Hepatic stellate cell (primary cell): Measurements from ENCODE around the gene FREM1.
A peak's percentile ranks its signal among the peaks of the same experiment; 100 is the strongest.

Experiments
- DNase-seq: peaks from one replicate; pipeline ENCODE4 v3.0.0; 2011; ENCODE audit warnings: low spot score

Gene FREM1

DNA sequence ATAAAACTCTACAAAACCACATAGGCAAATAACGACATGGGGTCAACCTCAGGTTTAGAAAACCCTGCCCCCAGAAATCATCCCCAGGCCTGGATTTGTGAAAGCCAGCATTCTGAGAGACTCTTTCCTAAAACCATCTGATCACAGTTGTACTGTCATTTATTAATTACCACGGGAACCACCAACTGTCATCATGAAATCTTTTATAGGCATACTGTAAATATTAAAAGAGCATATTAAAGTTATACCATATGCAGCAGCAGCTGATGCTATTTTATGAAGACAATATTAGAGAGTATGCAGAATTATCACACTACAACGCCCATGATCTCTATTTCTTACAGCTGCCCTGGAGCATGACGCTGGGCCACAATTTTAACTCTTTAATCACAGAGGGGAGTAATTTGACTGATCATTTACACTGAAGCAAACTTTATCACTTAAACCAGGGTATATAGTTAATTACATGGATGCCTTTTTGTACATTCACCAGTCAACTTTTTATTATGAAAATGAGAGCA lies 208.0 kb downstream of the FREM1 start:
- DNase-seq, result no peak

DNA sequence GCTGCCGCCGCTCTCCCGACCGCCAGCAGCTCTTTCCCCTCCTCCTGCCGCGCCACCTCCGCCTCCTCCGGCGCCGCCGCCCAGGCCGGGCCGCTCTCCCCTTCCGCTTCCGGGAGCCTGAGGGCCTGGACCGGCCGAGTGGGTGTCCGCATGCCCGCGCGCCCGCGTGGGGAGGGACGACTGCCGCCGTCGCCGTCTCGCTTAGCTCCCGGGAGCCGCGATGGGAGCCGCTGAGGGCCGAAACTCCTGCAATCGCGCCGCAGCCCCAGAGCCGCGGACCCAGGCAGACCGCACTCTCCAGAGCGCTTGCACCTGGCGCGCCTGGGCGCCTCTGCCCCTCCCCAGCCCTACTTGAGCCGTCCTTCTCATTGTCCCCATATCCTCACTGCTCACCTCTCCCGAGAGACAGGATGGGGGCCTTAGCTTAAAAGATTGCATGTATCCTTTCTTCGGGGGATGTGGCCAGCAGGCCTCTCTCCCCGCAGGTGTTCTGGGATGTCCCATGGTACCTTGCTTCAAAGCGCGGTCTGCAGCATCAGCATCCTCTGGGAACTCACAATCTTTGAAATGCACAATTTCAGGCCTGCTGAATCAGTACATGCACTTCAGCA lies 216.9 kb downstream of the FREM1 start, which contains the start of gene ZDHHC21:
Gene ZDHHC21, minus strand, starts transcription at position 182 of the 611 bp plus-strand sequence. CDS start 19,092 bp downstream, outside the sequence.
- peak; percentile 60 for DNase-seq

DNA sequence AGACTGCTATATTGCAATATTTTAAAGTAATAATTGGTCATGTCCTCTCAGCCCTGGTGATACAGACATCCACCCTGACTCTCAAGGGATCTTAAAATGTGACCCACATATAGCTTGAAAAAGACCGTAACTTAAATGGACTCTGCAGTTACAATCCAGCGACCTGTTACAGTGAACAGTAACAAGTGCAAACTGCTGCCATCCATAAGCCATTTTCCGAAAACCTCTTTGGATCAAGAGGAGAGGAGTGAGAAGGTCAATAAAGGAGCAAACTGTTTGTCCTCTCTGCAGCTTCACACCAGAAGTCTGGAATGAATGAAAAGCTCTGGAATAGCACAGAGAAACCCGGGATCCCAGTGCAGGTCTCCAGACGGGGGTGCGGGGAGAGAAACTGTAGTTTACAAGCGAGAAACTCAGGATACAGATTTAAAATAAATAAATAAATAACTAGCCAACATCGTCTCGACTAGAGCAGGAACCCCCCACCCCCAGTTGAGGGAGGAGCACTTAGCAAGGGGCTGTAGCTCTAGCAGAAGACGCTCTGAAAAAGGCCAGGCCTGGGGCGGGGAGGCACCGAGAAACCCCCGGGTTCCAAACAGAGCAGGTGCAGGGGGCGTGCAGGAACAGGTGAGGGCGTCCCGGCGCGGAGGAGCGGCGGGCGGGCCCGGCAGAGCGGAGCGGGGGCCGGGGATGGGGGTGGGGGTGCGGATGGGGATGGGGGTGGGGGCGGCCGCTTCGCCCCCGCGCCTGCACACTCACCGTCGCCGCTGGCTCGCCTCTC lies 217.6 kb downstream of the FREM1 start:
- DNase-seq, result peak; percentile 9

DNA sequence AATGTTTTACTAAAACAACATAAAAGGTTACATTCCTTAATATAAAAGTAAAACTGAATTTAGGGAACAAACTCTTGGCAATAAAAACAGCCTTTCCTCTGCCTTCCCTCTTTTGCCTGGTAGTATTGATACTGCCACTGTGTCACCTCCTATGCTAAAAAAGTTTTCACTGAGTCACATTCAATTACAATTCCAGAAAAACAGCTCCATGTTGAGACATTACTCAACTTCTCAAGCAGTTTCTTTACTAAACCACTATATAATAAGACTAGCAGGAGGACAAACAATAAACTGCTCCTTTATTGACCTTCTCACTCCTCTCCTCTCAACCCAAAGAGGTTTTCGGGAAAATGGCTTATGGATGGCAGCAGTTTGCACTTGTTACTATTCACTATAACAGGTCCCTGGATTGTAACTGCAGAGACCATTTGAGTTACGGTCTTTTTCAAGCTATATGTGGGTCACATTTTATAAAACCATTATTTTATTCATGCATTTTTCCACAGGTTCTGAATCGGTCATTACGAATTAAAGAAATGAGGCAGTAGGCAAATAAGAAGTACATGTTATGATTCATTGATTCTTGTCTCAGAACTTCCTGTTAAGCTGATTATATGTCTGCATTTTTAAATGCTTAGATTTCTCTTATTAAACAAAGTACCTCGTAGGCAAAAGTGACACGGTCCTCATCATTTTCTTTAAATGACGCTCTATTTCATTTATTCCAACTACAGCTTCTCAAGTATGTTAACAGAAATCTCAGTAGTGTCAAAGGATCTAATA lies 219.1 kb downstream of the FREM1 start:
- DNase-seq, result no peak

DNA sequence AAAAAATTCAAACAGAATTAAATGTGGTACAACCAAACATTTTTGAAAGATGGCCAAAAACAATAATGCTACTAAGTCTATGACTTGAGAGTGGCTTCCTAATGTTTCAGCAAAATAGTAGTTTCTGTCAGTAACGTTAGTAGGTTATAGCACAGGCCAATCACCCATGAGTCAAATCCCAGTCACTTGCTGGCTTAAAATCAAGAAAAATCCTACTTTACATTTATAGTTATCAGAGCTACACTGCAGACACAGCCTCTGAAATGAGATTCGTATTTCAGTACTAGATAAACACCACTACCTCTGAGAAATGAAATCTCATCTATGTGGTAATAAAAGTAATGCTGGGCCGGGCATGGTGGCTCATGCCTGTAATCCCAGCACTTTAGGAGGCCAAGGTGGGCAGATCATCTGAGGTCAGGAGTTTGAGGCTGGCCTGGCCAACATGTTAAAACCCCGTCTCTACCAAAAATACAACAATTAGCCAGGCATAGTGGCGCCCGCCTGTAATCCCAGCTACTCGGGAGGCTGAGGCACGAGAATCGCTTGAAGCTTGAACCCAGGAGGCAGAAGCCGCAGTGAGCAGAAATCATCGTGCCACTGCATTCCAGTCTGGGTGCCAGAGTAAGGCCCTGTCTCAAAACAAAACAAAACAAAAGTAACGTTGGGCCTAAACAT lies 223.0 kb downstream of the FREM1 start:
- peak; percentile 50 for DNase-seq

DNA sequence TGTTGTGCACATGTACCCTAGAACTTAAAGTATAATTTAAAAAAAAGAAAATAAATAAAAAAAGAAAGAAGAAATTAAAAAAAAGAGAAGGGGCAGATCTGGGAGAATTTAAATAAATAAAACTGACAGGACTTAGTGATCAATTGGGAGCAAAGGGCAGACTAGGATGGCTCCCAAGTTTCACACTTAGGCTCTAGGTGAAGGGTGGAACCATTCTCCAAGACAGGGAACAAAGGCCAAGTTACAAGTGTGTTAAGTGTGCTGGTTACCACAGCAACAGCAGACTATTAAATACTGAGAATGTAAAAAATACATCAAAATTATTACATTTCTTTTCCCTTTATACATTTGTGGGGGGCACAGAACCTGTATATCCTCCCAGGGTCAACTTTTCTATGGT lies 224.1 kb downstream of the FREM1 start:
- DNase-seq, result no peak
